ENCODE data around the gene GABBR2. TPM values are rescaled to one million over a fixed set of nuclear protein-coding genes. Genes with fewer than 3 reads are reported as not detected.
A peak's percentile ranks its signal among the peaks of the same experiment; 100 is the strongest.

Gene GABBR2
- total RNA-seq, 1 donor from 2014 or later: 0.24 TPM

- H3K27ac ChIP-seq: no peak overlapping the region
- intact Hi-C loops (cut with DNase I): no loop called here
- peaks cover 10% of the 10 kb centered on the region for H3K27me3 ChIP-seq (ENCODE audit: low read depth)
- DNase-seq (no peak), ATAC-seq (no peak)
- no peaks in the 10 kb centered on the region for H3K9me3 ChIP-seq
- no peaks in the 10 kb centered on the region for H3K36me3 ChIP-seq
- H3K4me3 ChIP-seq: no peak overlapping the region
- TF ChIP-seq CTCF (IDR thresholded peaks at IDR 0.05): no peak
- no peaks in the 10 kb centered on the region for H3K4me1 ChIP-seq
These were observed 10.3 kb upstream of the GABBR2 start for GRCh38 chr9:98719055-98719454.

- no peak for ATAC-seq
- TF ChIP-seq CTCF (IDR thresholded peaks at IDR 0.05): no peak
- intact Hi-C loops (cut with DNase I): no loop called here
- DNase-seq: no peak
- Histone ChIP-seq H3K36me3 (no peaks in the 10 kb centered on the region), H3K27me3 (ENCODE audit: low read depth) (peaks cover 28% of the 10 kb centered on the region), H3K4me1 (no peaks in the 10 kb centered on the region), H3K9me3 (no peaks in the 10 kb centered on the region), H3K27ac (no peak overlapping the region), H3K4me3 (no peak overlapping the region)
These were observed 6.1 kb upstream of the GABBR2 start for GRCh38 chr9:98714833-98715232.

- intact Hi-C loops (cut with DNase I): no loop called here
- H3K27ac ChIP-seq: no peak overlapping the region
- no peak for TF ChIP-seq CTCF (IDR thresholded peaks at IDR 0.05)
- ATAC-seq (no peak), DNase-seq (no peak)
- no peaks in the 10 kb centered on the region for H3K4me1 ChIP-seq
- H3K4me3 ChIP-seq: no peak overlapping the region
- no peaks in the 10 kb centered on the region for H3K9me3 ChIP-seq
- peaks cover 44% of the 10 kb centered on the region for H3K27me3 ChIP-seq (ENCODE audit: low read depth)
- no peaks in the 10 kb centered on the region for H3K36me3 ChIP-seq
These were observed 4.3 kb upstream of the GABBR2 start for GRCh38 chr9:98712987-98713386.

GRCh38 chr9:98709968-98710965 lies 1.5 kb upstream of the GABBR2 start:
- no peaks in the 10 kb centered on the region for H3K9me3 ChIP-seq
- ATAC-seq (no peak), DNase-seq (no peak)
- H3K36me3 ChIP-seq: no peaks in the 10 kb centered on the region
- peaks cover 71% of the 10 kb centered on the region for H3K27me3 ChIP-seq (ENCODE audit: low read depth)
- intact Hi-C loops (cut with DNase I): no loop called here
- H3K4me3 ChIP-seq: no peak overlapping the region
- no peak for TF ChIP-seq CTCF (IDR thresholded peaks at IDR 0.05)
- H3K4me1 ChIP-seq: peaks cover 6% of the 10 kb centered on the region
- H3K27ac ChIP-seq: no peak overlapping the region

GRCh38 chr9:98708103-98708932 lies 417 bp downstream of the GABBR2 start:
- peak overlapping the region; percentile 25 for H3K4me3 ChIP-seq
- DNase-seq (no peak), ATAC-seq (no peak)
- no peaks in the 10 kb centered on the region for H3K36me3 ChIP-seq
- intact Hi-C loops (cut with DNase I): no loop called here
- H3K27me3 ChIP-seq (ENCODE audit: low read depth): peaks cover 83% of the 10 kb centered on the region
- no peak overlapping the region for H3K27ac ChIP-seq
- peaks cover 6% of the 10 kb centered on the region for H3K4me1 ChIP-seq
- no peak for TF ChIP-seq CTCF (IDR thresholded peaks at IDR 0.05)
- H3K9me3 ChIP-seq: no peaks in the 10 kb centered on the region

Measured in lower lobe of right lung (tissue), 2 donors.